ENCODE data around the gene SCRN2. TPM values are rescaled to one million over a fixed set of nuclear protein-coding genes. Genes with fewer than 3 reads are reported as not detected.

SCRN2 gene
- total RNA-seq, 1 donor from 2014 or later = 45.2 TPM

DNA sequence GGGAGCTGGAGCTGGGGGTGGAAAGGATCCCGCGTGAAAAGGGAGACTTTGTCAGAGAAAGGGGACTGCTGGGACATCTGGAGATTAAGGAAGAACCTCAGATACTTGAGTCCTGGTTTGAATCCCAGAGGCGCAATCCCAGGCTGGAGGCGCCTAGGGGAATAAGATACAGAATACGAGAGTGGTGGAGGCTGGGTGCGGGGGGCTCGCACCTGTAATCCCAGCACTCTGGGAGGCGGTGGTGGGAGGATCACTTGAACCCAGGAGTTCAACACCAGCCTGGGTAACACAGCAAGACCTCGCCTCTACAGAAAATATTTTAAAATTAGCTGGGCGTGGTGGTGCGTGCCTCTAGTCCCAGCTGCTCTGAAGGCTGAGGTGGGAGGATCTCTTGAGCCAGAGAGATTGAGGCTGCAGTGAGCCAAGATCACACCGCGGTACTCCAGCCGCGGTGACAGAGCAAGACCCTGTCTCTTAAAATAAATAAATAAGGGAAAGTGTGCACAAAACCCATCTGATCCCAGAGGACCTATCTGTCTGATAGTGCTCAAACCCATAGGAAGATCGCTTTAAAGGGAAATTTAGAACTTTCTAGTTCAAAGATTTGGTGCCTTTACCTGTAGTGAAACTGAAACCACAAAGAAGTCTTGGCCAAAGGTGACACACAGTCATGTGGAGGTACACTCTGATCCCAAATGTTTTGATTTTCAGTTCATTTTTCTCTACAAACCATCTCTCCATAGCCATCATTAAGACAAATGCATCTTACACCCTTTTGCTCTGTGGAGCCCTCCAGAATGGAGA is 617 bp upstream of the SCRN2 start:
- peak overlapping the region; percentile 81 for H3K27ac Mint-ChIP-seq

DNA sequence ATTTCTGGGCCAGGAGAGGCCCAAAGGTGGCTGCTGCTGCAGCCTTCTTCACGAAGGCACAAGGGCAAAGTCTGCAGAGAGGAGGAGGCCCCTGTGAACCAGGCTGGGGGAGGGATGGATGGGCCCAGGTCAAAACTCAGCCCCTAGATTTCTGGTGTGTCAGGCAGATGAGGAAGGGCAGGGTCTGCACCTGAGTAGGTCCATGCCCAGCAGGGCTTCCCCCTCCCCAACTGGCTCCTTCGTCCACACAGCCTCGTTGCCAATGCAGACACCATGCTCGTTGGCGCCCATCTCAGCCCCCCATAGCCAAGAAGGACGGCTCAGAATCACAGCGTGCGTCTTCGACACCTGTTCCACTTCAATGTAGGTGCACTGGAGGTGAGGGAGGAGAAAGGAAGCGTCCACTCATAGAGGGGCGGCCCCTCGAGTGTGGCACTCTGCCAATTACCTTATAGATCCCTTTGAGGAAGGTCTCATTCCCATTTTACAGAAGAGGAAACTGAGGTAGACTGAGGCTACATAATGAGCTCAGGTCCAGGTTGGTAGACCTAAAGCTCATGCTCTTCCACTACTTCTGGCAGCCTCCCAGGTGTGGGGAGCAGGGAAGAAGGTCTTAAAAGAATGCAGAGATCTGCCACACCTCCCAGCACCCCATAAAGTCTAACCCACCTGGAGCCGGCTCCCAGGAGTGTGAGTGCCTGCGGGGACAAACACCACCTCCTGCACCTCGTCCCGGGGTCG is 902 bp downstream of the SCRN2 start:
- Mint-ChIP-seq H3K36me3 (no peaks in the 10 kb centered on the region), H3K9me3 (no peaks in the 10 kb centered on the region), H3K4me1 (ENCODE audit: unreplicated experiment) (peaks cover 16% of the 10 kb centered on the region), H3K4me3 (peak overlapping the region; percentile 95), H3K27me3 (peaks cover 15% of the 10 kb centered on the region), H3K27ac (peak overlapping the region; percentile 81)
- TF ChIP-seq, protein P1, sequence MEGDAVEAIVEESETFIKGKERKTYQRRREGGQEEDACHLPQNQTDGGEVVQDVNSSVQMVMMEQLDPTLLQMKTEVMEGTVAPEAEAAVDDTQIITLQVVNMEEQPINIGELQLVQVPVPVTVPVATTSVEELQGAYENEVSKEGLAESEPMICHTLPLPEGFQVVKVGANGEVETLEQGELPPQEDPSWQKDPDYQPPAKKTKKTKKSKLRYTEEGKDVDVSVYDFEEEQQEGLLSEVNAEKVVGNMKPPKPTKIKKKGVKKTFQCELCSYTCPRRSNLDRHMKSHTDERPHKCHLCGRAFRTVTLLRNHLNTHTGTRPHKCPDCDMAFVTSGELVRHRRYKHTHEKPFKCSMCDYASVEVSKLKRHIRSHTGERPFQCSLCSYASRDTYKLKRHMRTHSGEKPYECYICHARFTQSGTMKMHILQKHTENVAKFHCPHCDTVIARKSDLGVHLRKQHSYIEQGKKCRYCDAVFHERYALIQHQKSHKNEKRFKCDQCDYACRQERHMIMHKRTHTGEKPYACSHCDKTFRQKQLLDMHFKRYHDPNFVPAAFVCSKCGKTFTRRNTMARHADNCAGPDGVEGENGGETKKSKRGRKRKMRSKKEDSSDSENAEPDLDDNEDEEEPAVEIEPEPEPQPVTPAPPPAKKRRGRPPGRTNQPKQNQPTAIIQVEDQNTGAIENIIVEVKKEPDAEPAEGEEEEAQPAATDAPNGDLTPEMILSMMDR (conservative IDR thresholded peaks at IDR 0.05) = no peak
- DNase-seq (ENCODE audit: extremely low spot score, unreplicated experiment) = no peak

More for the DNA sequence above, 617 bp upstream of the SCRN2 start:
- TF ChIP-seq, protein P1 (conservative IDR thresholded peaks at IDR 0.05) = peak; percentile 21
- peaks cover 30% of the 10 kb centered on the region for H3K27me3 Mint-ChIP-seq
- H3K9me3 Mint-ChIP-seq = no peaks in the 10 kb centered on the region
- H3K36me3 Mint-ChIP-seq = no peaks in the 10 kb centered on the region
- H3K4me1 Mint-ChIP-seq (ENCODE audit: unreplicated experiment) = peaks cover 16% of the 10 kb centered on the region
- no peak for DNase-seq (ENCODE audit: extremely low spot score, unreplicated experiment)
- peak overlapping the region; percentile 95 for H3K4me3 Mint-ChIP-seq

DNA sequence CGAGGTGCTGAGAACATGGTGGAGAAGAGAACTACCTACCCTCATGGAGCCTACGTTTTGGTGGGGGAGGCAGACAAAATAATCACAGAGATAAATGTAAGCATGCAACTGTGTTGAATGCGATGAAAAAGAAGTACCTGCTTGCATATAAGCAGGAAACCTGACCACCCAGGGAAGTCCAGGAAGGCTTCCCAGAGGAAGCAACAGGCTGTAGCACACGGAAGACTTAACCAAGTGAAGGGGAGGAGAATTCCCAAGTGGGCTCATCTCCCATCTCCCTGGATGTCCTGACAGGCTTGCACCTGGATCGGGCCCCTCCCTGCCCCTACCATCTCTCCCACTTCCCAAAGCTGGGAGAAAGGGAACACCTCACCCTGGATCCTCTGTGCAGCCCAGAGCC is 2.0 kb downstream of the SCRN2 start:
- H3K9me3 Mint-ChIP-seq = no peaks in the 10 kb centered on the region
- H3K27me3 Mint-ChIP-seq = peaks cover 4% of the 10 kb centered on the region
- H3K36me3 Mint-ChIP-seq = no peaks in the 10 kb centered on the region
- TF ChIP-seq, protein P1 (conservative IDR thresholded peaks at IDR 0.05) = no peak
- DNase-seq (ENCODE audit: extremely low spot score, unreplicated experiment) = no peak
- H3K4me3 Mint-ChIP-seq = peak overlapping the region; percentile 57
- no peak overlapping the region for H3K27ac Mint-ChIP-seq
- peaks cover 16% of the 10 kb centered on the region for H3K4me1 Mint-ChIP-seq (ENCODE audit: unreplicated experiment)

DNA sequence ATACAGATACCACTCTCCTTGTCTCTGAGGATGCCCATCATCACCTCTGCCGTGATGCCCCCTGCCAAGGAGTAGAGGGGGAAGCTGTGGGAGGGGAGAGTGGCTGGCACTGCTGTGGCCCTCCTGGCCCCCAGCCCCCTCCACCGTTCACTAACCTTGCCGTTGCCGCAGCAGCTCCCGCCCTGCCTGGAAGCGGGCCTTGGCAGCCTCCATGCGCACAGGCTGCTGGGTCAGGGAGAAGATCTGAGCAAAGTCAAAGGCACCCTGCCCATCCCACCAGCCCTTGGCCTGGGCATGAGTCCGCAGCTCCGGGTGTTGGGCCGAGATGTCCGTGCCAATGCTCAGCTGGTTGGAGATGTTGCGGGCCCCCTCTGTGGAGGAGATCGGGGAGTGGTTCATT is 2.4 kb downstream of the SCRN2 start:
- Mint-ChIP-seq H3K36me3 (no peaks in the 10 kb centered on the region), H3K27me3 (peaks cover 4% of the 10 kb centered on the region), H3K4me1 (ENCODE audit: unreplicated experiment) (peaks cover 16% of the 10 kb centered on the region), H3K9me3 (no peaks in the 10 kb centered on the region), H3K27ac (no peak overlapping the region), H3K4me3 (peak overlapping the region; percentile 57)
- TF ChIP-seq, protein P1 (conservative IDR thresholded peaks at IDR 0.05) = no peak
- no peak for DNase-seq (ENCODE audit: extremely low spot score, unreplicated experiment)

DNA sequence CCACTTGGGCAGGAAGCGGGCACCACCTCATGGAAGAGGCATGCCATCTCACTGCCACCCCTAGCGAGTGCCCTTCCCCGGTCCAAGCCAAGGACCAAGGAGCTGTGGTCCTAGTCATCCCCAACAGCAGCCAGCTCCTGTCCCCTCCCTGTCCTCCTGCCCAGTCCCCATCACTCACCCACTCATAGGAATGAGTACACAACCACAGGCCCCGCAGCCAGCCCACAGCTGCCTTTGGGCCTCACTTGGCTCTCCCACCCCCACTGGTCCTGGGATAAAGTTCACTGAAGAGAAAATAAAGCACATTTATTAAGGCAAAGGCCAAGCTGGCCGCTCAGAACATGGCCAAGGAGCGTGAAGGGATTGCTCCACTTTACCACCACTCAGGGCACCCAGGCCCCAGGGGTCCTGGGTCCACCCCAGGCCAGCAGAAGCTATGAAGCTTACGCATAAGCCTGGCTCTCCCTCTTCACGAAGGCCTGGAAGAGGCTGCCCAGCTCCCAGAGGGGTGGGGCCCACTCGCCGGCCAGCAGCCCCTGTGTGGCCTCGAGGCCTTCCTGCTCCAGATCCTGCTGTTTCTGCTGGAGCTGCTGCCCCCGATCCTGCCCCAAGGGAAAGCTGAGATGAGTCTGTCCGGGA is 3.6 kb downstream of the SCRN2 start:
- peaks cover 9% of the 10 kb centered on the region for H3K4me1 Mint-ChIP-seq (ENCODE audit: unreplicated experiment)
- no peaks in the 10 kb centered on the region for H3K9me3 Mint-ChIP-seq
- TF ChIP-seq, protein P1 (conservative IDR thresholded peaks at IDR 0.05) = no peak
- no peaks in the 10 kb centered on the region for H3K27me3 Mint-ChIP-seq
- no peaks in the 10 kb centered on the region for H3K36me3 Mint-ChIP-seq
- H3K27ac Mint-ChIP-seq = peak overlapping the region; percentile 51
- H3K4me3 Mint-ChIP-seq = no peak overlapping the region
- no peak for DNase-seq (ENCODE audit: extremely low spot score, unreplicated experiment)

Data from type B pancreatic cell (in vitro differentiated cells).